KMS-11 (cell line): ENCODE results near the gene TTC24.

ENCODE experiments used
- H2AFZ ChIP-seq: fragments of 200-600 bp; sonication (generic); 2 replicates; pipeline ENCODE4 v1.6.1; 2016; ENCODE audit warnings: antibody characterized with exemption, mixed run types, low read depth
- H3K27ac ChIP-seq: fragments of 200-600 bp; sonication (generic); 2 replicates; pipeline ENCODE4 v1.6.1; 2016; ENCODE audit warnings: mild to moderate bottlenecking, mixed run types
- H3K27me3 ChIP-seq: fragments of 200-600 bp; sonication (generic); 2 replicates; pipeline ENCODE4 v1.6.1; 2017; ENCODE audit warnings: mild to moderate bottlenecking, low read depth, mixed run types, moderate library complexity; ENCODE audit not compliant: insufficient read depth
- H3K36me3 ChIP-seq: fragments of 200-600 bp; sonication (generic); 2 replicates; pipeline ENCODE4 v1.6.1; 2017; ENCODE audit warnings: mild to moderate bottlenecking, mixed run types; ENCODE audit not compliant: insufficient read depth
- H3K4me1 ChIP-seq: fragments of 200-600 bp; sonication (generic); 2 replicates; pipeline ENCODE4 v1.6.1; 2016; ENCODE audit warnings: mild to moderate bottlenecking, low read depth, mixed run types; ENCODE audit not compliant: poor library complexity, severe bottlenecking
- H3K4me2 ChIP-seq: fragments of 200-600 bp; sonication (generic); 2 replicates; pipeline ENCODE4 v1.7.0; 2016; ENCODE audit warnings: mild to moderate bottlenecking, mixed run types
- H3K4me3 ChIP-seq: fragments of 200-600 bp; sonication (generic); IDR thresholded peaks from 2 replicates; pipeline ENCODE4 v1.6.1; 2017; ENCODE audit warnings: low read depth, low read length, mixed read lengths; ENCODE audit not compliant: insufficient read depth
- H3K79me2 ChIP-seq: fragments of 200-600 bp; sonication (generic); 2 replicates; pipeline ENCODE4 v1.6.1; 2016; ENCODE audit warnings: low read depth, mixed run types; ENCODE audit not compliant: insufficient read depth
- H3K9ac ChIP-seq: fragments of 200-600 bp; sonication (generic); 2 replicates; pipeline ENCODE4 v1.6.1; 2016; ENCODE audit warnings: mild to moderate bottlenecking, mixed run types
- H4K20me1 ChIP-seq: fragments of 200-600 bp; sonication (generic); 2 replicates; pipeline ENCODE4 v1.6.1; 2016; ENCODE audit warnings: mild to moderate bottlenecking, mixed run types; ENCODE audit not compliant: insufficient read depth
- TF ChIP-seq, protein P1 (sequence below): fragments of 200-600 bp; sonication (generic); conservative IDR thresholded peaks from 2 replicates; pipeline ENCODE4 v1.6.1; 2017; ENCODE audit warnings: low read depth, mild to moderate bottlenecking, antibody characterized with exemption, low read length, moderate library complexity, mixed read lengths

The TTC24 gene

DNA sequence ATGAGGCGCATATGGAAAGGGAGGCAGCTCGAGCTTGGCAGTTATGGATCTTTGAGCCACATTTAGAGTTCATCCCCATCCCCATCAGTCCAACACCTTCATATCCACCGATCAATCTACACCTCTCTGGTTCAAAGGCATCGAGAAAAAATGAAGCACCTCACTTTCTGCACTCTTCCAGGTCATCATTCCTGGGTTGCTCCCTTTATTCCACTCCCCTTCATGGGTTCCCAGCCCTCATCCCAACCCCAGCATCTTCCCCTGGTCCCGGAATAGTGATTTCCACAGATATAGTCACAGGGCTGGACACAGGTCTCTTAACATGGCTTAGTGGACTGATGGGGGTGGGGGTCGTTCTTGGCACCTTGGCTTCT lies 40.0 kb downstream of the TTC24 start:
- Histone ChIP-seq H3K4me3 (no peak overlapping the region), H3K27ac (no peak overlapping the region), H4K20me1 (no peaks in the 10 kb centered on the region), H3K79me2 (no peaks in the 10 kb centered on the region), H2AFZ (no peak overlapping the region), H3K27me3 (peaks cover 100% of the 10 kb centered on the region), H3K36me3 (no peaks in the 10 kb centered on the region), H3K9ac (no peak overlapping the region), H3K4me2 (no peak overlapping the region), H3K4me1 (peaks cover 9% of the 10 kb centered on the region)
- TF ChIP-seq, protein P1, sequence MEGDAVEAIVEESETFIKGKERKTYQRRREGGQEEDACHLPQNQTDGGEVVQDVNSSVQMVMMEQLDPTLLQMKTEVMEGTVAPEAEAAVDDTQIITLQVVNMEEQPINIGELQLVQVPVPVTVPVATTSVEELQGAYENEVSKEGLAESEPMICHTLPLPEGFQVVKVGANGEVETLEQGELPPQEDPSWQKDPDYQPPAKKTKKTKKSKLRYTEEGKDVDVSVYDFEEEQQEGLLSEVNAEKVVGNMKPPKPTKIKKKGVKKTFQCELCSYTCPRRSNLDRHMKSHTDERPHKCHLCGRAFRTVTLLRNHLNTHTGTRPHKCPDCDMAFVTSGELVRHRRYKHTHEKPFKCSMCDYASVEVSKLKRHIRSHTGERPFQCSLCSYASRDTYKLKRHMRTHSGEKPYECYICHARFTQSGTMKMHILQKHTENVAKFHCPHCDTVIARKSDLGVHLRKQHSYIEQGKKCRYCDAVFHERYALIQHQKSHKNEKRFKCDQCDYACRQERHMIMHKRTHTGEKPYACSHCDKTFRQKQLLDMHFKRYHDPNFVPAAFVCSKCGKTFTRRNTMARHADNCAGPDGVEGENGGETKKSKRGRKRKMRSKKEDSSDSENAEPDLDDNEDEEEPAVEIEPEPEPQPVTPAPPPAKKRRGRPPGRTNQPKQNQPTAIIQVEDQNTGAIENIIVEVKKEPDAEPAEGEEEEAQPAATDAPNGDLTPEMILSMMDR = peak; percentile 12; the same call in 1 of the 2 replicates

DNA sequence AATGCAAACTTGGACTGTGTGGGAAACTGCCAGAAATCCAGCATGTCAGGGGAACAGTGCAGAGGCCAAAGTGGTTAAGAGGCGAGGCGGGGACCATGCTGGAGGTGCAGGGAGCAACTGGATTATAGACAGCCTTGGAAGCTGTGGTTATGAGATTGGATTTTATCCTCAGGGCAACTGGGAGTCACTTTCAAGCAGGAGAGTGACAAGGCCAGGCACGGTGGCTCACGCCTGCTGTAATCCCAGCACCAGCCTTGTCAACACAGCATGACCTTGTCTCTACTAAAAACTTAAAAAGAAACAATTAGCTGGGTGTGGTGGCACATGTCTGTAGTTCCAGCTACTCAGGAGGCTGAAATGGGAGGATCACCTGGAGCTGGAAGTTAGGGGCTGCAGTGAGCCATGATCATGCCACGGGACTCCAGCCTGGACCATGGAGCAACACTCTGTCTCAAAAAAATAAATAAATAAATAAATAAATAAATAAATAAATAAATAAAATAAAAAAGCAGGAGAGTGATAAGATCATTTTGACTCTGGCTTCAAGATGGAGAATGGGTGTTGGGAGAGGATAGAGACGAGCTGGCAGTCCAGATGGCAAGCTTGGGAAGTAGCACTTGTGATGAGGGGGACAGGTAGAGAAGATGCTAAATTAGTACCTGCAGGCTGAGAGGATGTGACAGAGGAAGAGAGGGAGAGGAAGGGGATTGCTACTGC lies 43.2 kb downstream of the TTC24 start:
- no peaks in the 10 kb centered on the region for H3K36me3 ChIP-seq
- no peak overlapping the region for H3K9ac ChIP-seq
- TF ChIP-seq, protein P1 = no peak
- H3K4me3 ChIP-seq = no peak overlapping the region
- no peaks in the 10 kb centered on the region for H4K20me1 ChIP-seq
- no peak overlapping the region for H2AFZ ChIP-seq
- H3K4me1 ChIP-seq = peaks cover 12% of the 10 kb centered on the region
- no peaks in the 10 kb centered on the region for H3K79me2 ChIP-seq
- peaks cover 97% of the 10 kb centered on the region for H3K27me3 ChIP-seq
- no peak overlapping the region for H3K4me2 ChIP-seq
- H3K27ac ChIP-seq = no peak overlapping the region

DNA sequence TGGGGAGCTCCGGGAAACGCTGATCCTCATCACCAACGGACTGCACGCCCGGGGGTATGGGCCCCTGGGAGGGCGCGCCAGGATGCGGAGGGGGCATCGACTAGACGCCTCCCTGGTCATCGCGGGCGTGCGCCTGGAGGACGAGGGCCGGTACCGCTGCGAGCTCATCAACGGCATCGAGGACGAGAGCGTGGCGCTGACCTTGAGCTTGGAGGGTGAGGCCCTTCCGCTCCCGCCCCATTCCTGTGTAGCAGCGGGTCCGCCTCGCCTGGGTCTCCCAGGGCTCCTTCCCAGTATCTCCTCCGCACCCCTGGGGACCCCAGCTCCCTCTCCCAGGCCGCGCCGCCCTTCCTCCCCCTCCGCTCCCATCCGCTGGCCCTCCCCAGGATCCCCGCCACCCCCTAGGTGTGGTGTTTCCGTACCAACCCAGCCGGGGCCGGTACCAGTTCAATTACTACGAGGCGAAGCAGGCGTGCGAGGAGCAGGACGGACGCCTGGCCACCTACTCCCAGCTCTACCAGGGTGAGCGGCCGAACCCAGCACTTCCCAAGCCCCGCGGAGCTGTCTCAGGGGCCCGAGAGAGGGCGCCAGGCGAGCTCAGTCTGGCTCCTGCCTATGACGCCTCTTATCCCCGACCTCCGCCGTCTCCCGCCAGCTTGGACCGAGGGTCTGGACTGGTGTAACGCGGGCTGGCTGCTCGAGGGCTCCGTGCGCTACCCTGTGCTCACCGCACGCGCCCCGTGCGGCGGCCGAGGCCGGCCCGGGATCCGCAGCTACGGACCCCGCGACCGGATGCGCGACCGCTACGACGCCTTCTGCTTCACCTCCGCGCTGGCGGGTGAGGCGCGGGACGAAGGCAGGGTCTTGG lies 44.7 kb downstream of the TTC24 start:
- H3K9ac ChIP-seq = no peak overlapping the region
- H2AFZ ChIP-seq = no peak overlapping the region
- H4K20me1 ChIP-seq = no peaks in the 10 kb centered on the region
- H3K4me2 ChIP-seq = no peak overlapping the region
- no peak overlapping the region for H3K4me3 ChIP-seq
- H3K4me1 ChIP-seq = peaks cover 12% of the 10 kb centered on the region
- no peaks in the 10 kb centered on the region for H3K79me2 ChIP-seq
- H3K36me3 ChIP-seq = no peaks in the 10 kb centered on the region
- no peak overlapping the region for H3K27ac ChIP-seq
- peaks cover 95% of the 10 kb centered on the region for H3K27me3 ChIP-seq
- TF ChIP-seq, protein P1 = no peak

DNA sequence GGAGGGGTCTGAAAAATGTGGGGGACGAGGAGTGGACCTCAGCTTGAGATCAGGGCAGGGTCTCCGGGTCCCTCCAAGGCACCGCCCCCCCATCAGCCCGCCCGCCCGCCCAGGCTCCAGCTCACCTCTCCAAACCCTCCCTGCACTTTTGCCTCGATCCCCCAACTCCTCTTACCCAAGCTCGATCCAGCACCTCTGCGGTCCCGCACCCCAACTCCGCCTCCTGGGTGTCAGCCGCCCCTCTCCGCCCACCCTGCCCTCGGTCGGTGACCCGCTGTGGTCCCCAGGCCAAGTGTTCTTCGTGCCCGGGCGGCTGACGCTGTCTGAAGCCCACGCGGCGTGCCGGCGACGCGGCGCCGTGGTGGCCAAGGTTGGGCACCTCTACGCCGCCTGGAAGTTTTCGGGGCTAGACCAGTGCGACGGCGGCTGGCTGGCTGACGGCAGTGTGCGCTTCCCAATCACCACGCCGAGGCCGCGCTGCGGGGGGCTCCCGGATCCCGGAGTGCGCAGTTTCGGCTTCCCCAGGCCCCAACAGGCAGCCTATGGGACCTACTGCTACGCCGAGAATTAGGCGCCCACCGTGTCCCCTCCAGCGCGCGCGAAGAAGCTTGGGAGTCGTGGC lies 45.4 kb downstream of the TTC24 start:
- Histone ChIP-seq H3K4me3 (no peak overlapping the region), H3K36me3 (no peaks in the 10 kb centered on the region), H3K27ac (no peak overlapping the region), H3K4me2 (no peak overlapping the region), H4K20me1 (no peaks in the 10 kb centered on the region), H3K79me2 (no peaks in the 10 kb centered on the region), H2AFZ (no peak overlapping the region), H3K4me1 (peaks cover 12% of the 10 kb centered on the region), H3K27me3 (peaks cover 95% of the 10 kb centered on the region), H3K9ac (no peak overlapping the region)
- TF ChIP-seq, protein P1 = no peak
